Measurements from ENCODE around the gene TRIM56. TPM values are rescaled to one million over a fixed set of nuclear protein-coding genes. Genes with fewer than 3 reads are reported as not detected.
A peak's percentile ranks its signal among the peaks of the same experiment; 100 is the strongest.

Gene TRIM56
- total and polyA plus RNA-seq, 2 of the 4 experiments (the other 2 are of a cell fraction), result 3.9 to 5.9 TPM

- H3K36me3 ChIP-seq (ENCODE audit: control insufficient read depth, insufficient read depth, low read length), result no peaks in the 10 kb centered on the region
- H3K56ac ChIP-seq (ENCODE audit: extremely low read depth, insufficient read depth, low read length), result peak overlapping the region; percentile 84
- peak overlapping the region; percentile 97 for H3K14ac ChIP-seq (replicated peaks; ENCODE audit: low read depth, low read length)
- CTCF ChIA-PET, result interaction anchor here (0.6 to 1.4 kb wide), 6 partner anchors 9 to 119 kb away, joined by 3 to 7 read pairs (median 3); partner anchors contain the start of gene SERPINE1
- ATAC-seq (ENCODE audit: low read depth) (no peak), DNase-seq (no peak)
- no peaks in the 10 kb centered on the region for H3K27me3 ChIP-seq (ENCODE audit: control insufficient read depth, insufficient read depth, low read length)
- H2AK5ac ChIP-seq (ENCODE audit: low read depth, low read length), result peak overlapping the region; percentile 100
- H2BK5ac ChIP-seq (ENCODE audit: low read depth, low read length, poor library complexity, severe bottlenecking), result peak overlapping the region; percentile 99
- H3K79me1 ChIP-seq (ENCODE audit: low read depth in 1 of 2, low read length in 2 of 2), result peaks cover 16 to 65% of the 10 kb centered on the region in 2 experiments
- peak overlapping the region; percentile 82 for H3K18ac ChIP-seq (ENCODE audit: low read depth, low read length)
- peak overlapping the region; percentile 99 for H3K4ac ChIP-seq (ENCODE audit: low read depth, low read length)
- H2BK15ac ChIP-seq (ENCODE audit: low read depth, low read length), result peak overlapping the region; percentile 69
- 78% methylated on average over 3 of the region's 18 CpGs; no CpG with 5 or more reads in 1 of the 2 experiments for WGBS, 2 experiments (ENCODE audit: extremely low coverage in 2 of 2, insufficient read length in 1 of 2)
- H3K9me3 ChIP-seq (ENCODE audit: control insufficient read depth, insufficient read depth, low read length), result no peaks in the 10 kb centered on the region
- H4K20me1 ChIP-seq (ENCODE audit: insufficient read depth, low read length), result no peaks in the 10 kb centered on the region; the same call in 1 of the 2 replicates
- H4K91ac ChIP-seq (ENCODE audit: insufficient read depth, low read depth, low read length), result peak overlapping the region; percentile 99
- POLR2A ChIA-PET (ENCODE audit: unreplicated experiment), result interaction anchor here (0.9 kb wide), 1 partner anchor 29 kb away, joined by 3 read pairs; no protein-coding TSS in a partner anchor
- H3K4me3 ChIP-seq (ENCODE audit: insufficient read depth, low read depth, low read length), result no peak overlapping the region
- intact Hi-C loops (cut with micrococcal nuclease) (loop anchor here (1.0 kb wide), 3 partner anchors 16 to 26 kb away; partner anchors contain the start of gene SERPINE1), in situ Hi-C loops (cut with MboI; ENCODE audit: low sequenced_read_pairs) (loop anchor here (25.0 kb wide), 1 partner anchor 664 kb away; the partner anchor contains the start of genes MEPCE, PPP1R35 and ZCWPW1), dilution Hi-C loops (cut with HindIII; ENCODE audit: low sequenced_read_pairs, unreplicated experiment) (no loop called here)
- H3K4me2 ChIP-seq (ENCODE audit: low read depth, low read length), result no peak overlapping the region
- peak overlapping the region; percentile 97 for H2AK9ac ChIP-seq (replicated peaks; ENCODE audit: low read depth, low read length, poor library complexity)
- peak overlapping the region; percentile 85 to 87 for H4K8ac ChIP-seq (ENCODE audit: low read depth in 2 of 2, low read length in 2 of 2)
- peak overlapping the region; percentile 88 for H3K27ac ChIP-seq (ENCODE audit: insufficient read depth, low read length)
- peak overlapping the region; percentile 88 for H4K5ac ChIP-seq (ENCODE audit: low read depth, low read length)
- peak overlapping the region; percentile 97 for H2BK20ac ChIP-seq (ENCODE audit: low read depth, low read length)
- peak overlapping the region; percentile 52 for H3K9ac ChIP-seq (ENCODE audit: low read depth, low read length)
- no TSS peak for BruUV-seq (replicated peaks)
- peaks cover 23% of the 10 kb centered on the region for H3K4me1 ChIP-seq (ENCODE audit: control insufficient read depth, insufficient read depth, low read length)
- H3K23ac ChIP-seq (ENCODE audit: low read depth, low read length), result peak overlapping the region; percentile 95
- peak overlapping the region; percentile 60 for H2AFZ ChIP-seq (replicated peaks; ENCODE audit: low read length, poor library complexity)
- H3K9me1 ChIP-seq (ENCODE audit: insufficient read depth, low read length), result peaks cover 22% of the 10 kb centered on the region
- peak overlapping the region; percentile 99 for H2BK120ac ChIP-seq (ENCODE audit: low read depth, low read length)
- TF ChIP-seq NFE2L2 (IDR thresholded peaks at IDR 0.05; ENCODE audit: low read depth, low read length), result no peak
- TF ChIP-seq CTCF (conservative IDR thresholded peaks at IDR 0.05; ENCODE audit: low read depth, low read length), result no peak
Measured at GRCh38 chr7:101100858-101101847, 15.9 kb downstream of the TRIM56 start.

Measured in IMR-90 (cell line).